ENCODE measurements around the gene EMD. TPM values are rescaled to one million over a fixed set of nuclear protein-coding genes. Genes with fewer than 3 reads are reported as not detected.

Gene EMD
- total and polyA plus RNA-seq, 12 donors: 47.8 to 170 (median 59.6) TPM

DNA sequence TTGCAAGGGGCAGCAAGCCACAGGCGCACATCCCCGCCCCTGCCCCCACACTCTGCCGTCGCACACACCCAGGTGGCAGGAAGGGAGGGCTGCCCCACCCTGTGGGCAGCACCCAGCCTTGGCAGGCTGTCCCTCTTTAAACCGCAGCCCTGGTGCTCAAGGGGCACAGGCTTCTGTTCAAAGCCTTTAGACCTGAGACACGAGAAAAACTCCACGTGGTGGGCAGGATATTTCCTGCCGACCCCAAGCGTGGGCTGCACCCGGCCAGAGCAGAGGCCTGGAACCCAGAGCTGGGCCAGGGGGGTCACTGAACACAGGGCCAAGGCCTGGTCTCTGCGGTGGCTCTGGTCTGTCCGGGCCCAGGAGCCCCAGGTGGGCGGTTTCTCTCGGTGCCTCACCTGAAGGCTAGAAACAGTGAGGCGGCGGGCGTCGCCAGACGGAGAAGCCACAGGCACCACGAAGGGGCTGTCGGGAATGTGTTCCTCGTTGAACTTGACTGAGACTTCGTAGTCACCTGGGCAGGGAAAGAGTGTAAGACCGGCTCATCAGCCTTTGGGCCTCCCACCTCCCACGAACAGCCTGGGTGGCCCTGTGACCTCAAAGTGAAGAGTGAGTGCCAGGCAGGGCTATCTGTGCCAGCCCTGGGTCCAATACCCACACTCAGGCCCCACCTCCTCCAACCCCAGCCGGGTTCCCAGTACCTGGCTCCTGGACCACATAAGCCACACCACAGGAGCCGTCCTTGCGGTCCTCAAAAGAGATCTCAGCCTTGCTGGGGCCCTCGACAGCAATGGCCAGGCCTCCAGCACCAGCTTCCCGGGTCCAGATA is 27.7 kb upstream of the EMD start:
- Histone ChIP-seq H3K27ac (peak overlapping the region in 2 of 10 donors; percentile 13 to 56), H3K27me3 (no peaks in the 10 kb centered on the region), H3K4me1 (peaks cover 0 to 33% (median 3%) of the 10 kb centered on the region in 9 donors), H3K36me3 (peaks cover 0 to 83% (median 32%) of the 10 kb centered on the region in 9 donors), H3K4me3 (no peak overlapping the region), H3K9me3 (no peaks in the 10 kb centered on the region)
- WGBS, 2 donors: 63 to 65% methylated on average over 20 to 30 of the region's 30 CpGs
- no peak for ATAC-seq
- TF ChIP-seq, protein P1, sequence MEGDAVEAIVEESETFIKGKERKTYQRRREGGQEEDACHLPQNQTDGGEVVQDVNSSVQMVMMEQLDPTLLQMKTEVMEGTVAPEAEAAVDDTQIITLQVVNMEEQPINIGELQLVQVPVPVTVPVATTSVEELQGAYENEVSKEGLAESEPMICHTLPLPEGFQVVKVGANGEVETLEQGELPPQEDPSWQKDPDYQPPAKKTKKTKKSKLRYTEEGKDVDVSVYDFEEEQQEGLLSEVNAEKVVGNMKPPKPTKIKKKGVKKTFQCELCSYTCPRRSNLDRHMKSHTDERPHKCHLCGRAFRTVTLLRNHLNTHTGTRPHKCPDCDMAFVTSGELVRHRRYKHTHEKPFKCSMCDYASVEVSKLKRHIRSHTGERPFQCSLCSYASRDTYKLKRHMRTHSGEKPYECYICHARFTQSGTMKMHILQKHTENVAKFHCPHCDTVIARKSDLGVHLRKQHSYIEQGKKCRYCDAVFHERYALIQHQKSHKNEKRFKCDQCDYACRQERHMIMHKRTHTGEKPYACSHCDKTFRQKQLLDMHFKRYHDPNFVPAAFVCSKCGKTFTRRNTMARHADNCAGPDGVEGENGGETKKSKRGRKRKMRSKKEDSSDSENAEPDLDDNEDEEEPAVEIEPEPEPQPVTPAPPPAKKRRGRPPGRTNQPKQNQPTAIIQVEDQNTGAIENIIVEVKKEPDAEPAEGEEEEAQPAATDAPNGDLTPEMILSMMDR (IDR thresholded peaks at IDR 0.05): no peak
- DNase-seq: no peak
- intact Hi-C loops (cut with DNase I): no loop called here

DNA sequence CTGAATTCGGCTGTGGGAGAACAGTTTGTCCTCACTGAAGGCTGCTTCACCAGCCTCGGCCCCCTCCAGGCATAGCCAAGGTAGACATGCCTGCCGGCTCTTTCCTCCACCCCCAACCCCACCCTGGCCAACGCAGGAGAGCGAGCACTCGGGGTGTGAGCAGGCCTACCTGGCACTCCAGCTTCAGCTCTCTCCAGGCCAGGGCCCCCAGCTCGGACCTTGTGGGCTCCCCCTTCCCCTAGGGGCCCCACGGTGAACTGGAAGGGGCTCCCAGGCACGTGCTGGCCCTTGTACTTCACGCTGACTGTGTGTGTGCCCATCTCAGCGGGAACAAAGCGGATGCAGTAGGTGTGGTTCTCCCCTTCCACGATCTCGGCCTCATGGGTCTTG is 27.1 kb upstream of the EMD start:
- intact Hi-C loops (cut with DNase I): no loop called here
- TF ChIP-seq, protein P1 (IDR thresholded peaks at IDR 0.05): no peak
- H3K4me1 ChIP-seq: peaks cover 0 to 36% (median 3%) of the 10 kb centered on the region in 9 donors
- DNase-seq (no peak), ATAC-seq (no peak)
- no peaks in the 10 kb centered on the region for H3K9me3 ChIP-seq
- H3K4me3 ChIP-seq: no peak overlapping the region
- H3K27me3 ChIP-seq: no peaks in the 10 kb centered on the region
- 66 to 67% methylated on average over 14 of the region's 14 CpGs for WGBS, 2 donors
- peak overlapping the region in 2 of 10 donors; percentile 13 to 56 for H3K27ac ChIP-seq
- H3K36me3 ChIP-seq: peaks cover 0 to 90% (median 32%) of the 10 kb centered on the region in 9 donors

DNA sequence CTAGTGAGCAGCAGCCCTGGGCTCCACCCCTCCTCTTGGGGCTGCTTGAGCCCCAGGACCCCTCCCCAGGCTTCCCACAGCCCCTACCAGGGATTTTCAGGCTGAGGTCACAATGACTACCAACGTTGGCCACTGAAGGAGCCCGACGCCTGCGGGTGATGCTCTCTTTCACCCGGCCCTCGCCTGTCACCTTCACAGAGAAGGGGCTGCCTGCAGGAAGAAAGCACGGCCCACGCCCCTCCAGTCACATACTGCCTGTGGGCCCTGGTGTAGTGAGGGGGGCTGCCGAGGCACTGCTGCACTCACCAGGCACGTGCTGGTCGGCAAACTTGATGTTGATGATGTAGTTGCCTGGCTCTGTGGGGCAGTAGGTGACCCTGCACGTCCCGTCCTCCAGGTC is 26.6 kb upstream of the EMD start:
- WGBS, 2 donors: 74% methylated on average over 13 of the region's 13 CpGs
- Histone ChIP-seq H3K27me3 (no peaks in the 10 kb centered on the region), H3K4me3 (no peak overlapping the region), H3K27ac (peak overlapping the region in 1 of 10 donors; percentile 56), H3K4me1 (peaks cover 0 to 32% (median 3%) of the 10 kb centered on the region in 9 donors), H3K36me3 (peaks cover 0 to 94% (median 34%) of the 10 kb centered on the region in 9 donors), H3K9me3 (no peaks in the 10 kb centered on the region)
- TF ChIP-seq, protein P1 (IDR thresholded peaks at IDR 0.05): no peak
- ATAC-seq: no peak
- intact Hi-C loops (cut with DNase I): no loop called here
- DNase-seq: no peak

DNA sequence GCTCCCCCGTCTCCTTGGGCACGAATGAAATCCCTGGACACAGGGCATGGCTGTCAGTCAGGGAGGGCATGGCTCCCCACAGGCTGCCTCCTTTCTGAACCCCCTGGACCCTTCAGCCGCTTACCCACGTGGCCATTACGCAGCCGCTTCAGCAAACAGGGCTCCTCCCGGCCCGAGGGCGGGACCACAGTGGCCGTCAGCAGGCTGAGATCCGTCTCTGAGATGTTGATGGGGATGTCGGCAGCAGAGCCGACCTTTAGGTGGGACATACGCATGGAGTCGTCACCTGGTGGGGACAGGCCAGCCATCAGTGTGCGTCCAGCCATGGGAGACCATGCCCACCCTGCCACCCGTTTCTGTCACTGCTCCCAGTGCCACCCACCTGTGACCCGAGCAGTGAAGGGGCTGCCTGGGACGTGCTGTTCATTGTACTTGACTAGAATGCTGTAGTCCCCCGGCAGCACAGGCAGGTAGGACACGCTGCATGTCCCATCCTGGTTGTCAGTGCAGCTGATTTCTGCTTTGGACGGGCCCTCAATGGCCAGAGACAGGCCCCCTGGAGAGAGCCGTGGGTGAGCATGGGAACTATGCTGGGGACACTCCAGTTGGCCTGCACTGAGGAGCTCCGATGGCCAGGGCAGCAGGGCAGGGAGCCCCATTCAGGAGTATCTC is 25.8 kb upstream of the EMD start:
- no peaks in the 10 kb centered on the region for H3K9me3 ChIP-seq
- no peak overlapping the region for H3K27ac ChIP-seq
- intact Hi-C loops (cut with DNase I): no loop called here
- WGBS, 2 donors: 76% methylated on average over 17 to 24 of the region's 24 CpGs
- ATAC-seq (no peak), DNase-seq (no peak)
- TF ChIP-seq, protein P1 (IDR thresholded peaks at IDR 0.05): no peak
- no peaks in the 10 kb centered on the region for H3K27me3 ChIP-seq
- H3K36me3 ChIP-seq: peaks cover 0 to 100% (median 43%) of the 10 kb centered on the region in 9 donors
- no peak overlapping the region for H3K4me3 ChIP-seq
- H3K4me1 ChIP-seq: peaks cover 0 to 31% (median 6%) of the 10 kb centered on the region in 9 donors
